Measurements from ENCODE around the gene UVSSA.
"Not testable (repeated sequence)": the region's sequence is repeated elsewhere in the genome, so short reads cannot be mapped to it uniquely, and the experiment has no call there.

UVSSA gene

GRCh38 chr4:1384675-1385372 lies 37.8 kb downstream of the UVSSA start:
- TF ChIP-seq CTCF (IDR thresholded peaks at IDR 0.05; ENCODE audit: insufficient read depth, low read depth, low read length, missing control alignments), result no peak
- H3K4me3 ChIP-seq (ENCODE audit: low read length), result no peak overlapping the region
- DNase-seq (ENCODE audit: low read depth), result no peak

GRCh38 chr4:1385373-1386340 lies 38.6 kb downstream of the UVSSA start:
- no peak overlapping the region for H3K4me3 ChIP-seq (ENCODE audit: low read length)
- DNase-seq (ENCODE audit: low read depth), result no peak
- no peak for TF ChIP-seq CTCF (IDR thresholded peaks at IDR 0.05; ENCODE audit: insufficient read depth, low read depth, low read length, missing control alignments)

- DNase-seq (ENCODE audit: low read depth); H3K4me3 ChIP-seq (ENCODE audit: low read length): not testable (repeated sequence)
Observed at GRCh38 chr4:1393363-1393762, 46.4 kb downstream of the UVSSA start.

GRCh38 chr4:1393866-1394265 lies 46.9 kb downstream of the UVSSA start:
- no peak overlapping the region for H3K4me3 ChIP-seq (ENCODE audit: low read length)
- TF ChIP-seq CTCF (IDR thresholded peaks at IDR 0.05; ENCODE audit: insufficient read depth, low read depth, low read length, missing control alignments), result no peak
- DNase-seq (ENCODE audit: low read depth), result no peak

- not testable (repeated sequence) for DNase-seq (ENCODE audit: low read depth); H3K4me3 ChIP-seq (ENCODE audit: low read length)
Observed at GRCh38 chr4:1394554-1395388, 47.8 kb downstream of the UVSSA start.

GRCh38 chr4:1395389-1395820 lies 48.4 kb downstream of the UVSSA start:
- not testable (repeated sequence) for H3K4me3 ChIP-seq (ENCODE audit: low read length); DNase-seq (ENCODE audit: low read depth)

GRCh38 chr4:1395941-1396805 lies 49.2 kb downstream of the UVSSA start:
- H3K4me3 ChIP-seq (ENCODE audit: low read length), result no peak overlapping the region
- DNase-seq (ENCODE audit: low read depth), result no peak
- TF ChIP-seq CTCF (IDR thresholded peaks at IDR 0.05; ENCODE audit: insufficient read depth, low read depth, low read length, missing control alignments), result no peak
